Body of pancreas (tissue), 4 donors: Measurements from ENCODE around the gene TMEM168.

Experiments used
- POLR2A ChIP-seq, 3 donors: fragments of 450-650 bp; IDR thresholded peaks; one replicate each; pipeline ENCODE4 v1.6.1; 2016; ENCODE audit warnings: antibody characterized with exemption in 3 of 3, mild to moderate bottlenecking in 2 of 3
- TF ChIP-seq, protein P1 (sequence below), 7 experiments: fragments of 450-650 bp in 4 of 7; fragments of 200-600 bp in 3 of 7; sonication (generic) in 3 of 7; IDR thresholded peaks; one replicate each; pipeline ENCODE4 v1.5.1; 2016 to 2019; ENCODE audit warnings: antibody characterized with exemption in 7 of 7

DNA sequence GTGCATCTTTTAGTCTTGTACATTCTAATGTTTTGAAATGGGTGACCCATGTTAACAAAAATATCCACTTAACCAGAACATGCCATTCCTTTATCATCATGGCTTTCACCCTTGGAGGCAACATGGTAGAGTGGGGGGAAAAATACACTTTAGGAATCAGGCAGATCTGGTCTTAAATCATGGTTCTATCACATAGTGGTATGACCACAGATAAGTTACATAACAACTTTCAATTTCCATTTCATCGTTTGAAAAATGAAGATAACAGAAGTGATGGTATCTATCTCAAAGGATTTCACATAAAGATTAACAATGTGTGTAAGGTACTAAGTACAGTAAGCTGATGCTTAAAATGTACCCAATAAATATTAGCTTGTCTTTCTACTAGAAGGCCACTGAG, 19.0 kb downstream of the TMEM168 start:
- TF ChIP-seq, protein P1, sequence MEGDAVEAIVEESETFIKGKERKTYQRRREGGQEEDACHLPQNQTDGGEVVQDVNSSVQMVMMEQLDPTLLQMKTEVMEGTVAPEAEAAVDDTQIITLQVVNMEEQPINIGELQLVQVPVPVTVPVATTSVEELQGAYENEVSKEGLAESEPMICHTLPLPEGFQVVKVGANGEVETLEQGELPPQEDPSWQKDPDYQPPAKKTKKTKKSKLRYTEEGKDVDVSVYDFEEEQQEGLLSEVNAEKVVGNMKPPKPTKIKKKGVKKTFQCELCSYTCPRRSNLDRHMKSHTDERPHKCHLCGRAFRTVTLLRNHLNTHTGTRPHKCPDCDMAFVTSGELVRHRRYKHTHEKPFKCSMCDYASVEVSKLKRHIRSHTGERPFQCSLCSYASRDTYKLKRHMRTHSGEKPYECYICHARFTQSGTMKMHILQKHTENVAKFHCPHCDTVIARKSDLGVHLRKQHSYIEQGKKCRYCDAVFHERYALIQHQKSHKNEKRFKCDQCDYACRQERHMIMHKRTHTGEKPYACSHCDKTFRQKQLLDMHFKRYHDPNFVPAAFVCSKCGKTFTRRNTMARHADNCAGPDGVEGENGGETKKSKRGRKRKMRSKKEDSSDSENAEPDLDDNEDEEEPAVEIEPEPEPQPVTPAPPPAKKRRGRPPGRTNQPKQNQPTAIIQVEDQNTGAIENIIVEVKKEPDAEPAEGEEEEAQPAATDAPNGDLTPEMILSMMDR (IDR thresholded peaks at IDR 0.05): no peak
- TF ChIP-seq POLR2A (IDR thresholded peaks at IDR 0.05): no peak
